Hepatocyte (in vitro differentiated cells): ENCODE data around the gene FSHR. TPM values are rescaled to one million over a fixed set of nuclear protein-coding genes. Genes with fewer than 3 reads are reported as not detected.

ENCODE experiments used
- DNase-seq: peaks from one replicate; pipeline ENCODE4 v3.0.0-alpha.2; 2016; ENCODE audit warnings: low spot score
- H2AFZ ChIP-seq: fragments of 200-600 bp; sonication (generic); 2 replicates; pipeline ENCODE4 v1.6.0; 2016; ENCODE audit warnings: antibody characterized with exemption, mild to moderate bottlenecking
- H3K27ac ChIP-seq: fragments of 200-600 bp; sonication (generic); 2 replicates; pipeline ENCODE4 v1.5.1; 2016; ENCODE audit warnings: mild to moderate bottlenecking
- H3K27me3 ChIP-seq: fragments of 200-600 bp; sonication (generic); 2 replicates; pipeline ENCODE4 v1.6.1; 2016
- H3K36me3 ChIP-seq: fragments of 200-600 bp; sonication (generic); replicated peaks from 2 replicates; pipeline ENCODE4 v1.5.1; 2016; ENCODE audit warnings: low read depth; ENCODE audit not compliant: insufficient read depth
- H3K4me1 ChIP-seq: fragments of 200-600 bp; sonication (generic); 2 replicates; pipeline ENCODE4 v1.5.1; 2016; ENCODE audit warnings: mild to moderate bottlenecking, moderate library complexity; ENCODE audit not compliant: insufficient read depth
- H3K4me2 ChIP-seq: fragments of 200-600 bp; sonication (generic); 2 replicates; pipeline ENCODE4 v1.6.0; 2016
- H3K4me3 ChIP-seq: fragments of 200-600 bp; sonication (generic); 2 replicates; pipeline ENCODE4 v1.5.1; 2016; ENCODE audit warnings: mild to moderate bottlenecking
- H3K79me2 ChIP-seq: fragments of 200-600 bp; sonication (generic); 2 replicates; pipeline ENCODE4 v1.6.0; 2017; ENCODE audit warnings: mild to moderate bottlenecking
- H3K9me2 ChIP-seq: fragments of 200-600 bp; sonication (generic); replicated peaks from 2 replicates; pipeline ENCODE4 v1.6.0; 2017; ENCODE audit warnings: mild to moderate bottlenecking; ENCODE audit not compliant: insufficient read depth
- H3K9me3 ChIP-seq: fragments of 200-600 bp; sonication (generic); 2 replicates; pipeline ENCODE4 v1.5.1; 2016; ENCODE audit warnings: low read depth, mild to moderate bottlenecking
- H4K20me1 ChIP-seq: fragments of 200-600 bp; sonication (generic); 2 replicates; pipeline ENCODE4 v1.6.0; 2016; ENCODE audit warnings: mild to moderate bottlenecking; ENCODE audit not compliant: insufficient read depth, poor library complexity, severe bottlenecking
- CTCF ChIP-seq: fragments of 200-600 bp; sonication (generic); IDR thresholded peaks from 2 replicates; pipeline ENCODE4 v1.5.1; 2016; ENCODE audit warnings: antibody characterized with exemption, mild to moderate bottlenecking; ENCODE audit not compliant: poor library complexity
- EZH2 ChIP-seq: fragments of 200-600 bp; sonication (generic); IDR thresholded peaks from 2 replicates; pipeline ENCODE4 v1.6.1; 2016; ENCODE audit warnings: antibody characterized with exemption, mild to moderate bottlenecking, borderline replicate concordance
- EZH2phosphoT487 ChIP-seq: fragments of 200-600 bp; sonication (generic); IDR thresholded peaks from one replicate; pipeline ENCODE4 v1.6.1; 2018; ENCODE audit warnings: antibody characterized with exemption, mild to moderate bottlenecking, low read depth, moderate library complexity; ENCODE audit not compliant: unreplicated experiment, severe bottlenecking
- WGBS: methylation state at CpG from one replicate; pipeline ENCODE4 v1.1.6; 2016; ENCODE audit warnings: low lambda C conversion rate; ENCODE audit errors: missing lambda C conversion rate; 5-methylcytosine and 5-hydroxymethylcytosine counted together
- polyA plus RNA-seq: library from polyadenylated mRNA; unstranded; fragments of >200 nt; fragmentation: Nextera tagmentation; extraction: Ambion mirVana; gene quantifications from 2 replicates; pipeline ENCODE4 v1.2.1, GENCODE V29; 2016
- total RNA-seq: library from RNA; depleted of rRNA; stranded (reverse); fragments of >200 nt; gene quantifications from 2 replicates; pipeline ENCODE4 v1.2.3, GENCODE V29; 2014

FSHR gene
- total and polyA plus RNA-seq, 2 experiments from 2014 or later, result 0.20 to 0.40 TPM

GRCh38 chr2:48954311-48954710, 200.0 kb downstream of the FSHR start:
- no peaks in the 10 kb centered on the region for H3K27me3 ChIP-seq
- TF ChIP-seq CTCF (no peak), EZH2 (no peak), EZH2phosphoT487 (no peak)

GRCh38 chr2:48952614-48953013, 201.7 kb downstream of the FSHR start:
- no peaks in the 10 kb centered on the region for H3K36me3 ChIP-seq
- H3K4me1 ChIP-seq, result peaks cover 4% of the 10 kb centered on the region
- no peak overlapping the region for H3K27ac ChIP-seq
- H2AFZ ChIP-seq, result no peak overlapping the region
- H3K27me3 ChIP-seq, result no peaks in the 10 kb centered on the region
- H3K9me2 ChIP-seq, result no peaks in the 10 kb centered on the region
- TF ChIP-seq EZH2 (no peak), EZH2phosphoT487 (no peak), CTCF (no peak)
- DNase-seq, result no peak
- no peak overlapping the region for H3K4me3 ChIP-seq
- H4K20me1 ChIP-seq, result no peaks in the 10 kb centered on the region
- WGBS, result 80% methylated on average over 3 of the region's 3 CpGs
- H3K9me3 ChIP-seq, result no peaks in the 10 kb centered on the region
- no peaks in the 10 kb centered on the region for H3K79me2 ChIP-seq
- no peak overlapping the region for H3K4me2 ChIP-seq

More at GRCh38 chr2:48954311-48954710, 200.0 kb downstream of the FSHR start:
- no peak for DNase-seq
- Histone ChIP-seq H3K4me3 (no peak overlapping the region), H3K4me1 (peaks cover 4% of the 10 kb centered on the region), H2AFZ (no peak overlapping the region), H4K20me1 (no peaks in the 10 kb centered on the region), H3K9me3 (no peaks in the 10 kb centered on the region), H3K79me2 (no peaks in the 10 kb centered on the region), H3K36me3 (no peaks in the 10 kb centered on the region), H3K4me2 (no peak overlapping the region), H3K27ac (no peak overlapping the region), H3K9me2 (no peaks in the 10 kb centered on the region)
- 74% methylated on average over 3 of the region's 3 CpGs for WGBS

- Histone ChIP-seq H2AFZ (no peak overlapping the region), H3K36me3 (no peaks in the 10 kb centered on the region), H3K9me2 (no peaks in the 10 kb centered on the region), H3K27me3 (no peaks in the 10 kb centered on the region), H3K27ac (no peak overlapping the region), H3K79me2 (no peaks in the 10 kb centered on the region), H3K4me1 (peaks cover 4% of the 10 kb centered on the region), H4K20me1 (no peaks in the 10 kb centered on the region), H3K9me3 (no peaks in the 10 kb centered on the region), H3K4me2 (no peak overlapping the region), H3K4me3 (no peak overlapping the region)
- TF ChIP-seq CTCF (no peak), EZH2 (no peak), EZH2phosphoT487 (no peak)
- DNase-seq, result no peak
- WGBS, result 61% methylated on average over 5 of the region's 5 CpGs
Measured at GRCh38 chr2:48952143-48952542, 202.2 kb downstream of the FSHR start.
